Bronchial epithelial cell (primary cell): ENCODE measurements around the gene WHRN. TPM values are rescaled to one million over a fixed set of nuclear protein-coding genes. Genes with fewer than 3 reads are reported as not detected.

ENCODE experiments used
- DNase-seq: peaks from one replicate; pipeline ENCODE4 v3.0.0-alpha.2; 2010; ENCODE audit warnings: low read depth
- FAIRE-seq: peaks from 2 replicates; lab custom pipeline; 2011; peaks lifted over from hg19 to GRCh38; lab: Jason Lieb, UNC
- H3K27me3 ChIP-seq: 2 replicates; pipeline ENCODE4 v1.5.1; 2011; ENCODE audit warnings: low read length; ENCODE audit not compliant: control insufficient read depth, insufficient read depth
- H3K36me3 ChIP-seq: 2 replicates; pipeline ENCODE4 v1.5.1; 2011; ENCODE audit warnings: low read length; ENCODE audit not compliant: control insufficient read depth, insufficient read depth
- H3K4me3 ChIP-seq: 2 replicates; pipeline ENCODE4 v1.5.1; 2011; ENCODE audit warnings: mild to moderate bottlenecking, low read depth, low read length, control low read depth
- CTCF ChIP-seq: IDR thresholded peaks from 2 replicates; pipeline ENCODE4 v1.5.1; 2011; ENCODE audit warnings: mild to moderate bottlenecking, moderate library complexity, low read length, control low read depth, inconsistent platforms; ENCODE audit not compliant: insufficient read depth, severe bottlenecking
- total RNA-seq: library from RNA; depleted of rRNA; stranded (reverse); fragments of >200 nt; gene quantifications from 2 replicates; pipeline ENCODE4 v1.2.1, GENCODE V29; 2014

WHRN gene
- total RNA-seq, 1 donor from 2014 or later: 0.53 TPM

GRCh38 chr9:114384836-114385396, 120.4 kb downstream of the WHRN start:
- no peak for FAIRE-seq
- no peaks in the 10 kb centered on the region for H3K27me3 ChIP-seq

GRCh38 chr9:114384341-114384740, 120.9 kb downstream of the WHRN start:
- Histone ChIP-seq H3K36me3 (peaks cover 3% of the 10 kb centered on the region), H3K27me3 (no peaks in the 10 kb centered on the region), H3K4me3 (no peak overlapping the region)
- no peak for DNase-seq
- TF ChIP-seq CTCF: no peak
- FAIRE-seq: no peak

More at GRCh38 chr9:114384836-114385396, 120.4 kb downstream of the WHRN start:
- no peak for DNase-seq
- H3K4me3 ChIP-seq: no peak overlapping the region
- peaks cover 2% of the 10 kb centered on the region for H3K36me3 ChIP-seq
- TF ChIP-seq CTCF: no peak

- H3K27me3 ChIP-seq: no peaks in the 10 kb centered on the region
- TF ChIP-seq CTCF: no peak
- H3K4me3 ChIP-seq: no peak overlapping the region
- peaks cover 5% of the 10 kb centered on the region for H3K36me3 ChIP-seq
- FAIRE-seq: no peak
- no peak for DNase-seq
These were observed 121.6 kb downstream of the WHRN start for GRCh38 chr9:114383521-114384231.

- TF ChIP-seq CTCF: no peak
- no peak for FAIRE-seq
- peaks cover 4% of the 10 kb centered on the region for H3K36me3 ChIP-seq
- H3K27me3 ChIP-seq: no peaks in the 10 kb centered on the region
- H3K4me3 ChIP-seq: no peak overlapping the region
- DNase-seq: no peak
These were observed 122.4 kb downstream of the WHRN start for GRCh38 chr9:114382699-114383520.

- FAIRE-seq (peak; percentile 23), DNase-seq (no peak)
- H3K27me3 ChIP-seq: no peaks in the 10 kb centered on the region
These were observed 126.4 kb downstream of the WHRN start for GRCh38 chr9:114378883-114379282.

More at GRCh38 chr9:114378883-114379282, 126.4 kb downstream of the WHRN start:
- Histone ChIP-seq H3K36me3 (peaks cover 8% of the 10 kb centered on the region), H3K4me3 (no peak overlapping the region)
- no peak for TF ChIP-seq CTCF
